Putamen (tissue), 1 donor: ENCODE results near the gene DIAPH3.

Experiments
- DNase-seq: peaks from one replicate; pipeline ENCODE4 v3.0.0-alpha.2; 2016; ENCODE audit warnings: low spot score

Gene DIAPH3

GRCh38 chr13:59770451-59770850 lies 393.3 kb downstream of the DIAPH3 start:
- DNase-seq, result no peak

DNA sequence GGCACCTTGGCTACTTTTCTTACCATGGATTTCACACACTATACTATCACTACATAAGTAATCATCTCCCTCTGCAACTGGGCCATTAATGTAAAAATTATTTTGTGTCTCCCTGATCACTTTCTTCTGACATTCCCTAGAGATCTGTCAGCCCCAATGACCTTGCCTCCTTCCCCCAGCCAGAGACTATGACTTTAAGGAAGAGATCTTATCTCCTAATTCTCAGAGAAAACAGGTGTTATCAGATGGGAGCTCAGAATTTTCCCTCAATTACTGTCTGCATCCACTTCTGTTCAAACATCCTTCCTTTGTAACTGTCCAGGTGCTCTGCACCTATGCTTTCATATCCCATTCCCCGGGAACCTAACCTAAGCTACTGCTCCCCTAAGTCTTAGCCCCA lies 397.5 kb downstream of the DIAPH3 start:
- no peak for DNase-seq

GRCh38 chr13:59755632-59756290 lies 408.0 kb downstream of the DIAPH3 start:
- DNase-seq, result no peak

DNA sequence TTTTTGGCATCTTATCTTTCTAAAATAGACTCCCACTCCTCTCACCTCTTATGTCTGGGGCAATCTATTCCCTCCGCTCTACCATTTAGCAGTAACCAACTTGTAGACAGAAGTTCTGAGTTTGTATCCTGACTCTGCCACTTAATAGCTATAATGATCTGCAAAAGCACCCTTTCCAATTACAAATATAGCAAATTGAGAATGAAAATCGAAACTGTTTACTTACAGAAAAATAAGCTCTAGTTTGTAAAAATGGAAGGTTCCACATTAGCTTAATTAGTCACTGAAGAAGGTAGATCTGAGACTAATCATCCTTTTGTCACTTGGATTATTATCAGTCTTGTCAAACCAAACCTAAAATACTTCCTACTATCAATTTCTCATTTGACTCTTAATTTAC lies 409.3 kb downstream of the DIAPH3 start:
- no peak for DNase-seq

- peak; percentile 59 for DNase-seq
Observed at GRCh38 chr13:59750860-59751259, 412.9 kb downstream of the DIAPH3 start.

DNA sequence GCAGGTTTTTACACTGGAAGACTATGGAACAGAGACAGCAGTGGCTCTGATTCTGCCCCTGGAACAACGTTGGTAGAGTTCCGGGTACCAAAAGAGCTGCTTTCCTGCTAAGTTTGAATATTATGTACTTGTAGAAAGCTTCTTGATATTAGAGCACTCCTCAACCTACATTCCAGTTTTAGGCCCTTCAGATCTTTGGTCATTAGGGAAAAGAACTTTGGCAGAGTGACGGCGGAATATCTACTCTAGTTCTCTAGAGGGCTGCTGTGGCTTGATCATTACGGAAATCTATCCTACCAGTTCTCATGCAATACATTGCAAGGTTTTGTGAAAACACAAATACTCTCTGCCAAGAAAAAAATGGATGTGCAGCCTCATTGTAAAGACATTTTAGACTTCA lies 415.7 kb downstream of the DIAPH3 start:
- no peak for DNase-seq

DNA sequence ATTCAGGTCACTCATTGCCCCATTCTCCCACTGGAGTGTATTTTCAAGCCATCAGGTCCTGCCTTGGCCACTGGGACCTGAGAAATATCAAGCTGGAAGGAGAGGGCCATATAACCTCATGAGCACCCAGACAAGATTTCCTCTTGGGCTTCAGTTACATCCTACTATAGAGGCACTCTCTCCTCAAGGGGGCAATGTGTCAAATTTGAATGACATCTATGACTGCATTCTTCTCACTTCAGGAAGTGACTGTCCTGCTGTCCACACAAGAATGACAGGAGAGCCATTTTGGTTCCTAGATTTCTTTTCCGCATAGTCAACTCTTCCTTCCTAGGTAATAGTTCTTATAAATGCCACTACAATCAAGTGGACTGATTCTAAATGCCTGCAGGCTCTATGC lies 416.2 kb downstream of the DIAPH3 start:
- DNase-seq, result no peak

GRCh38 chr13:59746291-59746962 lies 417.3 kb downstream of the DIAPH3 start:
- DNase-seq, result no peak

- no peak for DNase-seq
Observed at GRCh38 chr13:59745392-59745788, 418.3 kb downstream of the DIAPH3 start.

- DNase-seq, result no peak
Observed at GRCh38 chr13:59744747-59745391, 418.9 kb downstream of the DIAPH3 start.

- no peak for DNase-seq
Observed at GRCh38 chr13:59743195-59743594, 420.5 kb downstream of the DIAPH3 start.

DNA sequence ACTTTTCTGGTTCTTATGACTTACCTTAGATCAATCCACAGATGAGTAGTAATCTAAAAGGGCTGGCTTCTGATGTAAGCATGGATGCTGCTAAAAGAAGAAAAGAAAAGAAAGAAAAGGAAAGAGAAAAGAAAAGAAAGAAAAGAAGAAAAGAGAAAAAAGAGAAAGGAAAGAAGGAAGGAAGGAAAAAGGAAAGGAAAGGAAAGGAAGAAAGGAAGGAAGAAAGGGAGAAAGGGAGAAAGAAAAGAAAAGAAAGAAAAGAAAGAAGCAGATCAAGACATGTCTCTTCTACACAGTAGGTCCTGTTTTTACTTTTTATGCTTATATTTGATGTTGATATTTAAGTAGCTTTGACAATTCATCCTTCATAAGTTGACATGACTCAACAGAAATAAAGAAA lies 421.3 kb downstream of the DIAPH3 start:
- DNase-seq, result no peak

- no peak for DNase-seq
Observed at GRCh38 chr13:59738921-59739320, 424.8 kb downstream of the DIAPH3 start.

DNA sequence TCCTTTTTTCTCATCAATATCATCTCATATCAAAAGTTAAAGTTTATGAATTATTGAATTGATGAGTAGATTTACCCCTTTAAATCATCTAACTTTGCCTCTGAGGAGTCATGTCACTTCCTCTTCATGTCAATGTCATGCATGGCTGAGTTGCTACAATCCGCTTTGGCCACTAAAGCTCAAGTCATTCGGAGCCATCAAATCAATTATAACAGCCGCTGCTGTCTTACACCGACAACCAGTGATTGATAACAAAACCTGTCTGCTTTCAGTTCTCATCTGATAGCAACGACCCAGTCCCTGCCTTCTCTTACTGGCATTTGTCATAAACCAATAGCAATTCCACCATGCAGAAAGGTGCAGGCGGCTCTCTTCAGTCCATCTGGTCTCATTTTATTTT lies 429.3 kb downstream of the DIAPH3 start:
- no peak for DNase-seq

- no peak for DNase-seq
Observed at GRCh38 chr13:59733744-59734143, 430.0 kb downstream of the DIAPH3 start.

DNA sequence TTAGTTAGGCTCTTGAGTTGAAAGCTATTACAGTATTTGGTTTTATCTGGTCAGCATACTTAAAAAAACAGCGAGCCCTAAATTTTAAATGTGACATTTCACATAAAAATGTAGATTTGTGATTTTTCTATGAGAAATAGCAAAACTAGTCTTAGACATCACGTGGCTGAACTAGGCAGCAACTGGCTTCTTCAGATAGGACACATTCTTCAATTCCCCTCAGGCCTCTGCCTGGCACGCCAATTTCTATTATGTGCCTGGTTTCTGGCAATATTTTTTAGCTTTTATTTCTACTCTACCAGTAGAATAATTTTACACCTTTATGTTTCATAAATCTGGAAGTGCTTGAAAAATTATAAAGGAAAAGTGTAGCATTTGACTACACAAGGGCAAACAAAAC lies 433.7 kb downstream of the DIAPH3 start:
- no peak for DNase-seq

GRCh38 chr13:59728896-59729545 lies 434.7 kb downstream of the DIAPH3 start:
- no peak for DNase-seq

- DNase-seq, result no peak
Observed at GRCh38 chr13:59721926-59722910, 441.5 kb downstream of the DIAPH3 start.

DNA sequence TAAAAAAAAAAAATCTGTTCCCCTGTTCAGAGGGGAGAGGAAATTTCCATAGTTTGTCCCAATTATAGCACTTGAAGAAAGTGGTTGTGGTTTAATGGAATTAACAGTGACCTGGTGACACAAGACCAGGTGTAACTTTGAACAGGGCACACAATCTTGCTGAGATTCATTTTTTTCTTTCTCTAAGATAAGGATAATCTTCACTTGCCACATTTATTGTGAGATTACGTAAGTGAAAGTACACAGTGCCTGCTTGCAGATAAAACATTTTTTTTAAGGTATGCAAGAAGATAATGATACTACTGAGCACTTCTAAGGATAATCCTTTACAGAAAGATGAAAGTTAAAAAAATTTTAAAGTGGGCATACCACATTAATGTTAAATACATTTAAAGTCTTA lies 448.1 kb downstream of the DIAPH3 start:
- no peak for DNase-seq

DNA sequence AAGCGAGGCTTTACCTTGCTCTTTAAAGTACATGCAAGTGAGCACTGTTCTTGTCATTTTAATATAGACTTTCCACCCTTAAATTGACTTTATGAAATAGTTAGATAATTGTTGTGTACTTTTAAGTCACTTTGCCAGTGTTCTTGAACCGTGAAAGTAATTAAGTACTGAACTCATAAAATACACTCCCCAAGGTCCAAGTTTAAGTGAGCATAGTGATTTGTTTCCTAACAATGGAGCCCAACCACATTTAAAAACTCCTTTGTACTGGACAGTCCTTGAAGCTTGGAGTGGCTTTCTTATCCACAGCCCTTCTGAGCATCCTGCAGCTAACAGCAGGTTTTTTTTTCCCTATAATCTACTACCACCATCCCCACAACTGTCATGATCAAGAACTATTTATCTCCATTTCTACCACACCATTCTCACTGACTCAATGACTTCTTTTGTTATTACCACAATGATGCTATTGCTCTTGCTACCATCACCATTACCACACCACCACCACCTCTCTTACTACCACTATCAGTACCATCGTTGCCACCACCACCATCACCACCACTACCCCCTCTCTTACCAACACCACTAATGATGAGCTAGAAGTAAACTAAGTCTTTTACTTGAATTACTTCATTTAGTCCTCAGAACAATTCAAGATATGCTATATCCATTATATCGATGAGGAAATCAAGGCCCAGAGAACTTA lies 452.6 kb downstream of the DIAPH3 start:
- DNase-seq, result no peak

DNA sequence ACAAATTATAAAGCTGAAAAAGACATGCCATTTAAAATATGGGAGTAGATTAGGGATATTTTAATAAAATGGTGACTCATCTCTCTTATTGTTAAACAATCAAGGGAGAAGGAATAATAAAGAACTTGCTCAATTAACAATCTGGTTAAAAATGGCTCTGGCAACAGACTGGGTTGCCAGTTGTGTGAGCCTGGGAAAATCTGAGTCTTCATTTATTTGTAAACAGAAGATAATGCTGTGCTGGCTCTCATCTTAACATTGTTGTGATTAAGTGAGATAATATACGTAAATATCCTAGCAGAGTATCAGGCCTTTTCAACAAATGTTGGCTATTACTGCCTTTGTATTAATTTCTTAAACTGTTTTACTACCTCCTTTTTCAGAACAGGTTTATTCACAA lies 453.3 kb downstream of the DIAPH3 start:
- no peak for DNase-seq
